Stimulated activated CD4-positive, alpha-beta T cell treated with anti-CD3 and anti-CD28 coated beads, Interleukin-1b, Interleukin-23, amount 100 ng/mL, for 48 hours (primary cell): ENCODE data around the gene PNMA6E.
"Not testable (repeated sequence)": the region's sequence is repeated elsewhere in the genome, so short reads cannot be mapped to it uniquely, and the experiment has no call there.

Source experiments
- DNase-seq: peaks from one replicate; pipeline ENCODE4 v3.0.0-alpha.2; 2020

Gene PNMA6E

GRCh38 chrX:153407736-153408135, 6.6 kb upstream of the PNMA6E start:
- no peak for DNase-seq

GRCh38 chrX:153406903-153407302, 5.8 kb upstream of the PNMA6E start:
- DNase-seq = no peak

DNA sequence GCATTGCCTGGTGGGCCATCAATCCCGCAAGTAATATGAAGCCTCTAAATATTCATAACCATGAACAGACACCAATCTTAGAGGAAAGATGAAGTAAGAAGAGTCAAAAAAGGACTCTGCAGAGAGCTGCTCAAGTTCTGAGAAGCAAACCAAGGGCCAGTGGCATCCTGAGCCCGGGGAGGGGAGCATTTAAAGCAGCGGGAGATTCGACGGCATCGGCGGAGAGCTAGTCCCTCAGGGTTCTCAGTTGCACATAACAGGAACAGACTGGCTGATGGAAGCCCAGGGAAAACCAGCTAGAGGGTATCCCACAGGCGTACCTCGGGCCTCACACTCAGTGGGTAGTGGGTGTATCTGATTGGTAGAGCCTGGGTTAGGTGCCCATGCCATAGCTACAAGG, 4.9 kb upstream of the PNMA6E start:
- no peak for DNase-seq

GRCh38 chrX:153405426-153405825, 4.3 kb upstream of the PNMA6E start:
- DNase-seq = no peak

GRCh38 chrX:153404333-153404732, 3.2 kb upstream of the PNMA6E start:
- DNase-seq = not testable (repeated sequence)

GRCh38 chrX:153400146-153401132, 711 bp downstream of the PNMA6E start:
- peak; percentile 57 for DNase-seq

GRCh38 chrX:153398275-153398960, 2.7 kb downstream of the PNMA6E start:
- no peak for DNase-seq

DNA sequence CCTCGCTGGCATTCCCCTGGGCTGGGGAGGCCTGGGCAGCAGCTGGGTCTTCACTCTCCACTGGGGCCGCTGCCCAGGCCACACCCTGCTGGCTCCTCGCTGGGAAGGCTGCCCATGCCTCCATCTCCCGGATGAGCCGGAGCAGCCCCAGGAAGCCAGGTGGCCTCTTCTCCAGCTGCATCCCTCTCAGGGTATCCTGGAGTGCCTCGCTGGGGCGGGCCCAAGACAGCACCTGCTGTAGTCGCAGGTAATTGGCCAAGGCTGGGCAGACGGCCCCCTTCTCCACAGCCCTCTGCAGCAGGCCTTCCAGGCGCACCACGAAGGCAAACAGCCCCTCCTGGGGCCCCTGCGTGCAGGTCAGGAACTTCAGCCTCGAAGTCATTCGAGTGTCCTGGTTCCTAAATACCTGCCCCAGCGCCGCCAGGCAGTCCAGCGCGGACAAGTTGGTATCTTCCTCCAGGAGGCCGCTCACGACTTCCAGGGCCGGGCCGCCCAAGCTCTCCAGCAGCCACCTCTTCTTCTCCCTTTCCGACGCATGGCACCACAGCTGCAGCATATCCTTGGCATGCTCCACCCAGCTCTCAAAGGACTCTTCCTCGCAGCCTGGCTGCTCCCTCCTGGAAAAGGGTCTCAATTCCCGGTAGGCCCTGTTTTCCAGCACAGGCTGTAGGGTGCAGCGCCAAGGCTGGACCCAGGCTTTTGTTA, 3.7 kb downstream of the PNMA6E start:
- no peak for DNase-seq

DNA sequence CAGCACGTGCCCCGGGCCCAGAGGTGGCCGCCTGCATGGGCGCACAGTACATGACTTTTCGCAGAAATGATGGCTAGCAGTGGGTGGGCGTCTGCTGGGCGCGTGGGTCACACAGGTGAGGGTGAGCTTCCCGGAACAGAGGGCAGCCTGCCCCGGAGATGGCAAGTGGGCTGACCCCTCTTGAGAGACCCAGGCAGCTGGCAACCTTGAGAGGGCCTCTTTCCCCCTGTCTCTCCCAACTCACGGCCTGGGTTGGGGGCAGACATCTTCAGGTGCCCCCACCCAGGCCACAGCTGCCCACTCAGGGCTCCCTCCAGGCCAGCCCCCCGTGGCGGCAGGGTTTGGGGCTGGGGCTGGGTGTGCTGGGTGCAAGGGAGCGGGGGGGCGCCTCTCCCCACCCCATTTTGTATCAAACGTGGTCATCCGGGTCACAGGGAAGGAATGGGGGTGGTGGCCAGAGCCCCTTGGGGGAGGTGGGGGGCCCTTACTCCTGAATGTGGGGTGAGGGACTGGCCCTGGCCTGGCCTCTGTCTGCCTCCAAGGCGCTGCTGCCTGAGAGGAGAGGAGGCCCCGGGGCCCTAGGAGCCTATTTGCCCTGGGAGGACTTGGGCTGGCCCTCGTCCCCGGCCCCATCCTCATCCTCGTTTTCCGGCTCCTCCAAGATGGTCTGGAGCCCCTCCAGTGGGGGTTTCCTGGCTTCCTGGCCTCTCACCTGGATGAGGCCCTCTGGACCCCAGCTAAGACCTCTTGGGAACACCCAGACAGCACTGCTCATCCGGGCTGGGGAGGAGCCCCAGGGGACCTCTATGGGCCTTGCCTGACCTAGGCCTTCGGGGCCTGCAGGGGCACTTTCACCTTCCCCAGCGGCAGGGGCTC, 4.6 kb downstream of the PNMA6E start:
- DNase-seq = no peak

DNA sequence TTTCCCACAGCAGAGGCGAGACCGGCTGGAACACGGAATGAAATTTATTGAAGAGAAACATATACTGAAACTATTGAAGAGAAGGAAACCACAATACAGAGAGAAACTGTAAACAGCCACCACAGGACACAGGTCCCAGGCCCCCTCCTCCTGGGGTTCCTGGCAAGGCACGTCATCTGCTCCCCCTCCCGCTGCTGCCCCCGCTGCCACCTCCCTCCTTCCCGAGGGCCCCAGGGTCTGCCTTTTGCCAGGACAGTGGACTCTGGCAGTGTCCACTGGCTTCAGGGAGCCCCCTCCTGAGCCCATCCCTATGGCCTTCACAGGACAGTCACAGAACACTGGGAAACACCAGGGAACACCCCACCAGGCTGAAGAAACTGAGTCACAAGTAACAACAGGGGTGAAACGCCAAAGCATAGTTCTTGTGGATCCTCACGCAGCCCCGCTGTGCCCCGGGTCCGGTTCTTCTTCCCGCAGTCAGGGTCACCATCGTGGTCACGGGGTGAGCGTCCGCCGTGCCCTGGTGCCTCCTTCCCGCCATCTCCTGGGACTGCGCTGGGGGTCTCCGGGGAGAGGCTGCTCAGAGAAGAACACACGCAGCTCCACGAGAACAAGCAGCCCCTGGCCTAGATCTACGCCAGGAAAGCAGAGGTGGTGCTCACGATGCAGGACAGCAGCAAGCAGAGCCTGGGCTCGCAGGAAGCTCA, 5.4 kb downstream of the PNMA6E start:
- no peak for DNase-seq

GRCh38 chrX:153394612-153395011, 6.5 kb downstream of the PNMA6E start:
- no peak for DNase-seq

- DNase-seq = no peak
These were observed 8.4 kb downstream of the PNMA6E start for GRCh38 chrX:153392642-153393321.

- DNase-seq = not testable (repeated sequence)
These were observed 11.7 kb downstream of the PNMA6E start for GRCh38 chrX:153389460-153389768.

GRCh38 chrX:153388722-153389459, 12.3 kb downstream of the PNMA6E start:
- no peak for DNase-seq

- no peak for DNase-seq
These were observed 13.0 kb downstream of the PNMA6E start for GRCh38 chrX:153387987-153388721.

- DNase-seq = no peak
These were observed 13.8 kb downstream of the PNMA6E start for GRCh38 chrX:153387345-153387744.

- no peak for DNase-seq
These were observed 15.1 kb downstream of the PNMA6E start for GRCh38 chrX:153386097-153386496.

DNA sequence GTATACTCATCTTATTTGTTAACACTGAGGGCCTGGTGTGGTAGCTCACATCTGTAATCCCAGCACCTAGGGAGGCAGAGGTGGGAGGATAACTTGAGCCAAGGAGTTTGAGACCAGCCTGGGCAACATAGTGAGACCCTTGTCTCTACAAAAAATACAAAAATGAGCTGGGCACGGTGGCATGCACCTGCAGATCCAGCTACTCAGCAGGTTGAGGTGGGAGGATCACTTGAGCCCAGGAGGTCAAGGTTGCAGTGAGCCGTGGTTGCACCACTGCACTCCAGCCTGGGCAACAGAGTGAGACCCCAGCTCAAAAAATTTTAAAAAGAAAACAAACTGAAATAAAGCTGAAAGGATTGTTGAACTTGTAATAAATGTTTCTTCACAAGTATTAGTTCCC, 16.2 kb downstream of the PNMA6E start:
- DNase-seq = not testable (repeated sequence)

- DNase-seq = no peak
These were observed 16.8 kb downstream of the PNMA6E start for GRCh38 chrX:153384390-153384789.
